ENCODE measurements around the gene GID4. TPM values are rescaled to one million over a fixed set of nuclear protein-coding genes. Genes with fewer than 3 reads are reported as not detected.

GID4 gene
- total and polyA plus RNA-seq, 4 donors, result 1.7 to 4.9 (median 3.7) TPM

DNA sequence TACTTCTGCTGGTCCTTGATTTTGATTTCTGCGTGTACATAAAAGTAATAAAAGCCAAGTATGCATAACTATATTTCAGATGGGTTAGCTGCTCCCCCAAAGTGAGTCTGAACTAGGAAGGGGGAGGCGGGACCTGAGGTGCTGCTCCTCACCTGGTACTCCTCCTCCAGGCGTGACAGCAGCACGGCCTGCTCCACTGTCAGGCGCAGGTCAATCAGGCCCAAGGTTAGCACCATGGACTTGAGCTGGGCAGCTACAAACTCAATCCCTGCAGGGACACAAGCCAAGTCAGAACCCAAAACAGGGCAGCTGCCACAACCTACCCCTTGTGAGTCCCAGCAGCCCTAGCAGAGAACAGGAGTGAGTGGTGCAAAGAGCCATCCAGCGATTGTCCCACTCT, 18.2 kb upstream of the GID4 start:
- TF ChIP-seq JUND (IDR thresholded peaks at IDR 0.05), result no peak
- TF ChIP-seq EGR1 (IDR thresholded peaks at IDR 0.05; ENCODE audit: low read depth in 2 of 2), result no peak
- no peak for TF ChIP-seq GABPA (IDR thresholded peaks at IDR 0.05 in 1 of 2, conservative IDR thresholded peaks at IDR 0.05 in 1 of 2)
- TF ChIP-seq, protein P1, sequence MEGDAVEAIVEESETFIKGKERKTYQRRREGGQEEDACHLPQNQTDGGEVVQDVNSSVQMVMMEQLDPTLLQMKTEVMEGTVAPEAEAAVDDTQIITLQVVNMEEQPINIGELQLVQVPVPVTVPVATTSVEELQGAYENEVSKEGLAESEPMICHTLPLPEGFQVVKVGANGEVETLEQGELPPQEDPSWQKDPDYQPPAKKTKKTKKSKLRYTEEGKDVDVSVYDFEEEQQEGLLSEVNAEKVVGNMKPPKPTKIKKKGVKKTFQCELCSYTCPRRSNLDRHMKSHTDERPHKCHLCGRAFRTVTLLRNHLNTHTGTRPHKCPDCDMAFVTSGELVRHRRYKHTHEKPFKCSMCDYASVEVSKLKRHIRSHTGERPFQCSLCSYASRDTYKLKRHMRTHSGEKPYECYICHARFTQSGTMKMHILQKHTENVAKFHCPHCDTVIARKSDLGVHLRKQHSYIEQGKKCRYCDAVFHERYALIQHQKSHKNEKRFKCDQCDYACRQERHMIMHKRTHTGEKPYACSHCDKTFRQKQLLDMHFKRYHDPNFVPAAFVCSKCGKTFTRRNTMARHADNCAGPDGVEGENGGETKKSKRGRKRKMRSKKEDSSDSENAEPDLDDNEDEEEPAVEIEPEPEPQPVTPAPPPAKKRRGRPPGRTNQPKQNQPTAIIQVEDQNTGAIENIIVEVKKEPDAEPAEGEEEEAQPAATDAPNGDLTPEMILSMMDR (IDR thresholded peaks at IDR 0.05; ENCODE audit: low read depth, low read length, missing input control), result no peak
- TF ChIP-seq RXRA (IDR thresholded peaks at IDR 0.05), result no peak
- TF ChIP-seq NR2F2 (IDR thresholded peaks at IDR 0.05), result no peak
- TF ChIP-seq FOXA1 (IDR thresholded peaks at IDR 0.05), result no peak
- TF ChIP-seq, protein P2, sequence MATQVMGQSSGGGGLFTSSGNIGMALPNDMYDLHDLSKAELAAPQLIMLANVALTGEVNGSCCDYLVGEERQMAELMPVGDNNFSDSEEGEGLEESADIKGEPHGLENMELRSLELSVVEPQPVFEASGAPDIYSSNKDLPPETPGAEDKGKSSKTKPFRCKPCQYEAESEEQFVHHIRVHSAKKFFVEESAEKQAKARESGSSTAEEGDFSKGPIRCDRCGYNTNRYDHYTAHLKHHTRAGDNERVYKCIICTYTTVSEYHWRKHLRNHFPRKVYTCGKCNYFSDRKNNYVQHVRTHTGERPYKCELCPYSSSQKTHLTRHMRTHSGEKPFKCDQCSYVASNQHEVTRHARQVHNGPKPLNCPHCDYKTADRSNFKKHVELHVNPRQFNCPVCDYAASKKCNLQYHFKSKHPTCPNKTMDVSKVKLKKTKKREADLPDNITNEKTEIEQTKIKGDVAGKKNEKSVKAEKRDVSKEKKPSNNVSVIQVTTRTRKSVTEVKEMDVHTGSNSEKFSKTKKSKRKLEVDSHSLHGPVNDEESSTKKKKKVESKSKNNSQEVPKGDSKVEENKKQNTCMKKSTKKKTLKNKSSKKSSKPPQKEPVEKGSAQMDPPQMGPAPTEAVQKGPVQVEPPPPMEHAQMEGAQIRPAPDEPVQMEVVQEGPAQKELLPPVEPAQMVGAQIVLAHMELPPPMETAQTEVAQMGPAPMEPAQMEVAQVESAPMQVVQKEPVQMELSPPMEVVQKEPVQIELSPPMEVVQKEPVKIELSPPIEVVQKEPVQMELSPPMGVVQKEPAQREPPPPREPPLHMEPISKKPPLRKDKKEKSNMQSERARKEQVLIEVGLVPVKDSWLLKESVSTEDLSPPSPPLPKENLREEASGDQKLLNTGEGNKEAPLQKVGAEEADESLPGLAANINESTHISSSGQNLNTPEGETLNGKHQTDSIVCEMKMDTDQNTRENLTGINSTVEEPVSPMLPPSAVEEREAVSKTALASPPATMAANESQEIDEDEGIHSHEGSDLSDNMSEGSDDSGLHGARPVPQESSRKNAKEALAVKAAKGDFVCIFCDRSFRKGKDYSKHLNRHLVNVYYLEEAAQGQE (IDR thresholded peaks at IDR 0.05), result no peak
- TF ChIP-seq, protein P3, sequence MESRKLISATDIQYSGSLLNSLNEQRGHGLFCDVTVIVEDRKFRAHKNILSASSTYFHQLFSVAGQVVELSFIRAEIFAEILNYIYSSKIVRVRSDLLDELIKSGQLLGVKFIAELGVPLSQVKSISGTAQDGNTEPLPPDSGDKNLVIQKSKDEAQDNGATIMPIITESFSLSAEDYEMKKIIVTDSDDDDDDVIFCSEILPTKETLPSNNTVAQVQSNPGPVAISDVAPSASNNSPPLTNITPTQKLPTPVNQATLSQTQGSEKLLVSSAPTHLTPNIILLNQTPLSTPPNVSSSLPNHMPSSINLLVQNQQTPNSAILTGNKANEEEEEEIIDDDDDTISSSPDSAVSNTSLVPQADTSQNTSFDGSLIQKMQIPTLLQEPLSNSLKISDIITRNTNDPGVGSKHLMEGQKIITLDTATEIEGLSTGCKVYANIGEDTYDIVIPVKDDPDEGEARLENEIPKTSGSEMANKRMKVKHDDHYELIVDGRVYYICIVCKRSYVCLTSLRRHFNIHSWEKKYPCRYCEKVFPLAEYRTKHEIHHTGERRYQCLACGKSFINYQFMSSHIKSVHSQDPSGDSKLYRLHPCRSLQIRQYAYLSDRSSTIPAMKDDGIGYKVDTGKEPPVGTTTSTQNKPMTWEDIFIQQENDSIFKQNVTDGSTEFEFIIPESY (IDR thresholded peaks at IDR 0.05), result no peak
- TF ChIP-seq FOXA2 (IDR thresholded peaks at IDR 0.05), result no peak
- TF ChIP-seq, protein P4, sequence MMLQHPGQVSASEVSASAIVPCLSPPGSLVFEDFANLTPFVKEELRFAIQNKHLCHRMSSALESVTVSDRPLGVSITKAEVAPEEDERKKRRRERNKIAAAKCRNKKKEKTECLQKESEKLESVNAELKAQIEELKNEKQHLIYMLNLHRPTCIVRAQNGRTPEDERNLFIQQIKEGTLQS (IDR thresholded peaks at IDR 0.05), result no peak
- TF ChIP-seq RAD21 (IDR thresholded peaks at IDR 0.05), result no peak
- TF ChIP-seq, protein P5, sequence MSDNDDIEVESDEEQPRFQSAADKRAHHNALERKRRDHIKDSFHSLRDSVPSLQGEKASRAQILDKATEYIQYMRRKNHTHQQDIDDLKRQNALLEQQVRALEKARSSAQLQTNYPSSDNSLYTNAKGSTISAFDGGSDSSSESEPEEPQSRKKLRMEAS (IDR thresholded peaks at IDR 0.05), result no peak
- TF ChIP-seq SP1 (IDR thresholded peaks at IDR 0.05), result no peak
- TF ChIP-seq HNF4A (conservative IDR thresholded peaks at IDR 0.05), result no peak
- no peak for TF ChIP-seq YY1 (IDR thresholded peaks at IDR 0.05)
- TF ChIP-seq TAF1 (conservative IDR thresholded peaks at IDR 0.05), result no peak
- TF ChIP-seq HNF4G (IDR thresholded peaks at IDR 0.05), result no peak
- H3K4me1 ChIP-seq (ENCODE audit: control insufficient read depth in 4 of 4, insufficient read depth in 4 of 4, low read length in 3 of 4), result peaks cover 13 to 21% (median 17%) of the 10 kb centered on the region in 4 donors
- no peak overlapping the region for H3K9ac ChIP-seq (ENCODE audit: low read depth in 1 of 2, low read length in 2 of 2)
- WGBS, result 96% methylated on average over 6 of the region's 6 CpGs
- H3K36me3 ChIP-seq (ENCODE audit: control insufficient read depth in 4 of 4, insufficient read depth in 3 of 4, low read depth in 1 of 4, low read length in 3 of 4), result peaks cover 0 to 16% (median 7%) of the 10 kb centered on the region in 4 donors
- no peak overlapping the region for H3K4me3 ChIP-seq (ENCODE audit: low read depth in 1 of 3, low read length in 3 of 3)
- no peak for DNase-seq (ENCODE audit: low spot score)
- no peaks in the 10 kb centered on the region for H3K9me3 ChIP-seq (ENCODE audit: control insufficient read depth in 4 of 4, low read length in 3 of 4)
- H3K27ac ChIP-seq (ENCODE audit: low read depth in 1 of 2, low read length in 2 of 2), result no peak overlapping the region
- H3K27me3 ChIP-seq (ENCODE audit: control insufficient read depth in 4 of 4, insufficient read depth in 4 of 4, low read length in 3 of 4), result no peaks in the 10 kb centered on the region
